Measurements from ENCODE around the gene ARF1.

The ARF1 gene

GRCh38 chr1:228050571-228051231 lies 31.8 kb upstream of the ARF1 start:
- no peak for TF ChIP-seq CTCF (IDR thresholded peaks at IDR 0.05; ENCODE audit: low read length, missing control alignments)
- no peak overlapping the region for H3K4me3 ChIP-seq (replicated peaks; ENCODE audit: low read depth, low read length)
- DNase-seq (ENCODE audit: low read depth) = no peak

GRCh38 chr1:228058172-228058948 lies 24.1 kb upstream of the ARF1 start:
- H3K4me3 ChIP-seq (replicated peaks; ENCODE audit: low read depth, low read length) = no peak overlapping the region
- no peak for TF ChIP-seq CTCF (IDR thresholded peaks at IDR 0.05; ENCODE audit: low read length, missing control alignments)
- no peak for DNase-seq (ENCODE audit: low read depth)

- no peak for TF ChIP-seq CTCF (IDR thresholded peaks at IDR 0.05; ENCODE audit: low read length, missing control alignments)
- DNase-seq (ENCODE audit: low read depth) = no peak
- no peak overlapping the region for H3K4me3 ChIP-seq (replicated peaks; ENCODE audit: low read depth, low read length)
These were observed 23.4 kb upstream of the ARF1 start for GRCh38 chr1:228058949-228059633.

- no peak for TF ChIP-seq CTCF (IDR thresholded peaks at IDR 0.05; ENCODE audit: low read length, missing control alignments)
- DNase-seq (ENCODE audit: low read depth) = peak; percentile 38
- peak overlapping the region; percentile 30 for H3K4me3 ChIP-seq (replicated peaks; ENCODE audit: low read depth, low read length)
These were observed 22.7 kb upstream of the ARF1 start for GRCh38 chr1:228059634-228060457.

GRCh38 chr1:228060458-228061190 lies 21.9 kb upstream of the ARF1 start:
- TF ChIP-seq CTCF (IDR thresholded peaks at IDR 0.05; ENCODE audit: low read length, missing control alignments) = no peak
- no peak for DNase-seq (ENCODE audit: low read depth)
- peak overlapping the region; percentile 30 for H3K4me3 ChIP-seq (replicated peaks; ENCODE audit: low read depth, low read length)

All from fibroblast of pulmonary artery (primary cell).